Dendritic cell treated with granulocyte-macrophage colony-stimulating factor and Interleukin-4, amounts not matched to agents 40 ng/mL and 50 ng/mL, for 4 days (primary cell): ENCODE measurements around the gene CDK13.

Experiments used
- H3K27ac Mint-ChIP-seq: one replicate; pipeline ENCODE4 v1.8.0; 2022; ENCODE audit warnings: mild to moderate bottlenecking, mixed read lengths
- H3K27me3 Mint-ChIP-seq: one replicate; pipeline ENCODE4 v1.8.0; 2022; ENCODE audit warnings: mild to moderate bottlenecking, mixed read lengths
- H3K36me3 Mint-ChIP-seq: one replicate; pipeline ENCODE4 v1.8.0; 2022; ENCODE audit warnings: low read depth, mixed read lengths
- H3K4me1 Mint-ChIP-seq: one replicate; pipeline ENCODE4 v1.8.0; 2022; ENCODE audit warnings: low read depth, mixed read lengths
- H3K4me3 Mint-ChIP-seq: one replicate; pipeline ENCODE4 v1.8.0; 2022; ENCODE audit warnings: mild to moderate bottlenecking, moderate library complexity, mixed read lengths
- H3K9me3 Mint-ChIP-seq: one replicate; pipeline ENCODE4 v1.8.0; 2022; ENCODE audit warnings: mixed read lengths
- intact Hi-C: fragments of 100-400 bp; cut with micrococcal nuclease; formaldehyde crosslinking; loops from one replicate; pipeline ENCODE4 v1.15.0; 2022

CDK13 gene

DNA sequence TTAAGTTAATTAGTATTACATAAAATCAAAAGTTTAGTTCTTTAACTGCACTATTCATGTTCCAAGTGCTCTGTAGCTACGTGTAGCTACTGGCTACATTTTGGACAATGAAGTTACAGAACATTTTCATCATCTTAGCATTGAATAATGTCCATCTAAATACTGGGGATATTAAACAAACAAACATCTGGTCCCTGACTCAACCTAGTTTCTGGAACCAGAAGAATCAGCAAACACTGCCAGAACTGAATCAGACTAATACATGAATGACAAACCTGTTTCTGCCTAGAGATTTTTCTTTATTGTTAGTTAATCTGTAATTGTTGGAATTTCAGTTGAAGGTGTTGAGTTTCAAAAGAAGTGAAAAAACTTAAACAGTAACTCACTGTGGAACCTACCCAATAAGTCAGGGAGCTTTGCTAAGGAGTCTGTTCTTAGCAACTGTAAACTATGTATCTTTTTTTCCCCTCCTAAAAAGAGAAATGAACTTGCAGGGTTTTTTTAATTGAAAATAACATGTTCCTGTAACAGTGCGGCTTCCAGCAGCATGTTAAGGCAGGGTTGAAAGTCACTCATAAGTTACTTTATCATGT is 58.3 kb downstream of the CDK13 start:
- Mint-ChIP-seq H3K4me3 (no peak overlapping the region), H3K27ac (no peak overlapping the region), H3K27me3 (no peaks in the 10 kb centered on the region), H3K9me3 (no peaks in the 10 kb centered on the region), H3K36me3 (peaks cover 50% of the 10 kb centered on the region), H3K4me1 (peaks cover 18% of the 10 kb centered on the region)
- intact Hi-C loops: no loop called here

DNA sequence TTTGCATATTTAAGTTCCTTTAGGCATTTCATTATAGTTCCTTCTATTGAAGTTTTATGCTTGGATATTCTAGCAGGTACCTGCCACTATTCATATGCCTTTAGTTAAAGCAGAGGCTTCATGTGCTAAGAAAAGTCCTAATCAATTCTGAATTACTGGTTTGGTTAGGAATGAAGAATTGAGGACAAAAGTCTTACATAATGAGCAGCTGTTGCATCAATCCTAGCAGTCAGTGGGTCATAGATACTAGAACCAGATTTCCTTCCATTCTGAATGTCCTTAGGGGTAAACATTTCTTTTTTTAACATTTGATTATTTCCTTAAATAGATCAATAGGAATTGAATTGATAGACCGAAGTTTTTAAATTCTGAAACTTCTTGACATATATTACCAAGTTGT is 59.2 kb downstream of the CDK13 start:
- Mint-ChIP-seq H3K4me3 (no peak overlapping the region), H3K27me3 (no peaks in the 10 kb centered on the region), H3K9me3 (no peaks in the 10 kb centered on the region), H3K4me1 (peaks cover 17% of the 10 kb centered on the region), H3K36me3 (peaks cover 49% of the 10 kb centered on the region), H3K27ac (no peak overlapping the region)
- intact Hi-C loops: no loop called here

DNA sequence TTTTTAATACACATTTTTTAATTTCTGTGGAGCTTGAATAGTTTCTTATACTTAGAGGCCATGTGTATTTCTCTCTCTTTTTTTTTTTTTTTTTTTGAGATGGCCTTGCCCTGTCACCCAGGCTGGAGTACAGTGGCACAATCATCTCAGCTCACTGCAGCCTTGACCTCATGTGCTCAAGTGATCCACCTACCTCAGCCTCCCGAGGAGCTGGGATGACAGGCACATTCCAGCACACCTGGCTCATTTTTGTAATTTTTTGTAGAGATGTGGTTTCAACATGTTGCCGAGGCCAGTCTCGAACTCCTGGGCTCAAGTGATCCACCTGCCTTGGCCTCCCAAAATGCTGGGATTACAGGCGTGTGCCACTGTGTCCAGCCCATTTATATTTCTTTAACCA is 64.3 kb downstream of the CDK13 start:
- Mint-ChIP-seq H3K9me3 (no peaks in the 10 kb centered on the region), H3K27ac (no peak overlapping the region), H3K4me3 (no peak overlapping the region), H3K27me3 (no peaks in the 10 kb centered on the region), H3K36me3 (peaks cover 41% of the 10 kb centered on the region), H3K4me1 (peaks cover 31% of the 10 kb centered on the region)
- intact Hi-C loops: no loop called here

GRCh38 chr7:40015790-40016296 is 65.8 kb downstream of the CDK13 start:
- Mint-ChIP-seq H3K36me3 (peaks cover 37% of the 10 kb centered on the region), H3K9me3 (no peaks in the 10 kb centered on the region), H3K27ac (no peak overlapping the region), H3K4me1 (peaks cover 31% of the 10 kb centered on the region), H3K27me3 (no peaks in the 10 kb centered on the region), H3K4me3 (no peak overlapping the region)
- intact Hi-C loops: no loop called here

DNA sequence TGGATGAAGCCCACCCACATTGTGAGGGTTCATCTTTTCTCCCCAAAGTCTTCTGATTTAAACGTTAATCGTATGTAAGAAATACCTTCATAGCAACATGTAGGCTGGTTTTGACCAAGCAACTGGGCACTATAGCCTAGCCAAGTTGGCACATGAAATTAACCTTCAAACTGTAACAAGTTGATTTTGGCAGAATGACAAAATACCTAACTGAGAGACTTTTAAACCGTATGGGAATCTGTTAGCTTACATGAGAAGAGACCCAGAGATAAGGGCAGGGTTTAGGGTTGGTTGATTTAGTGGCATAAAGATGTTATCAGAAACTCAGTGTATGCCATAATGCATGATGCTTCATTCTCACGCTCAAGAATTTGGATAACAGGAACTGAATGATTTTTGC is 69.5 kb downstream of the CDK13 start:
- H3K9me3 Mint-ChIP-seq: no peaks in the 10 kb centered on the region
- peaks cover 40% of the 10 kb centered on the region for H3K36me3 Mint-ChIP-seq
- peaks cover 20% of the 10 kb centered on the region for H3K4me1 Mint-ChIP-seq
- no peaks in the 10 kb centered on the region for H3K27me3 Mint-ChIP-seq
- intact Hi-C loops: no loop called here
- H3K4me3 Mint-ChIP-seq: no peak overlapping the region
- H3K27ac Mint-ChIP-seq: no peak overlapping the region

- no peak overlapping the region for H3K27ac Mint-ChIP-seq
- peaks cover 6% of the 10 kb centered on the region for H3K4me1 Mint-ChIP-seq
- no peak overlapping the region for H3K4me3 Mint-ChIP-seq
- no peaks in the 10 kb centered on the region for H3K27me3 Mint-ChIP-seq
- intact Hi-C loops: no loop called here
- no peaks in the 10 kb centered on the region for H3K9me3 Mint-ChIP-seq
- peaks cover 51% of the 10 kb centered on the region for H3K36me3 Mint-ChIP-seq
These were observed 74.0 kb downstream of the CDK13 start for GRCh38 chr7:40024048-40024447.

GRCh38 chr7:40024841-40025240 is 74.8 kb downstream of the CDK13 start:
- H3K27me3 Mint-ChIP-seq: no peaks in the 10 kb centered on the region
- peaks cover 6% of the 10 kb centered on the region for H3K4me1 Mint-ChIP-seq
- no peak overlapping the region for H3K4me3 Mint-ChIP-seq
- intact Hi-C loops: no loop called here
- no peaks in the 10 kb centered on the region for H3K9me3 Mint-ChIP-seq
- H3K27ac Mint-ChIP-seq: no peak overlapping the region
- peaks cover 57% of the 10 kb centered on the region for H3K36me3 Mint-ChIP-seq

DNA sequence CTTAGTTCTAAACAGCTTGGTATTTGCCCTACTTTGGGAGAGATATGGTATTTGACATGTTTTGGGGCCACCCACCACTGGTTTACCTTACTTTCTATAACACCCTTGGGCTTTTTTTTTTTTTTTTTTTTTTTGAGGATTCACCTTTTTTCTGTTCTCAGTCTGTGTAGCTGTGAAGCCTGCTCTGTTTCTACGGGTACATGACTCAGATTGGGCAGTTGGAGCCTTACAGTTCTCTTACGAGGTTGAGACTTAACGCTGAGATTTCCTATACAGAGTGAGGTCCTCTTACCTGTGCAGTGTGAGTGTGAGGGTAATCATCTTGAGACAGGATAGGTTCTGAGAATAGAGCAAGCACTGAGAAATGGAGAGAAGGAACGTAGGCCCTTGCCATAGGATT is 77.5 kb downstream of the CDK13 start:
- no peaks in the 10 kb centered on the region for H3K9me3 Mint-ChIP-seq
- no peaks in the 10 kb centered on the region for H3K27me3 Mint-ChIP-seq
- H3K27ac Mint-ChIP-seq: no peak overlapping the region
- H3K4me3 Mint-ChIP-seq: no peak overlapping the region
- peaks cover 6% of the 10 kb centered on the region for H3K4me1 Mint-ChIP-seq
- peaks cover 74% of the 10 kb centered on the region for H3K36me3 Mint-ChIP-seq
- intact Hi-C loops: no loop called here

- H3K27me3 Mint-ChIP-seq: no peaks in the 10 kb centered on the region
- intact Hi-C loops: no loop called here
- peaks cover 7% of the 10 kb centered on the region for H3K4me1 Mint-ChIP-seq
- H3K27ac Mint-ChIP-seq: no peak overlapping the region
- peaks cover 42% of the 10 kb centered on the region for H3K36me3 Mint-ChIP-seq
- H3K4me3 Mint-ChIP-seq: no peak overlapping the region
- no peaks in the 10 kb centered on the region for H3K9me3 Mint-ChIP-seq
These were observed 83.8 kb downstream of the CDK13 start for GRCh38 chr7:40033826-40034225.

- Mint-ChIP-seq H3K9me3 (no peaks in the 10 kb centered on the region), H3K4me1 (no peaks in the 10 kb centered on the region), H3K4me3 (no peak overlapping the region), H3K27me3 (no peaks in the 10 kb centered on the region), H3K36me3 (peaks cover 33% of the 10 kb centered on the region), H3K27ac (no peak overlapping the region)
- intact Hi-C loops: no loop called here
These were observed 91.4 kb downstream of the CDK13 start for GRCh38 chr7:40041456-40041855.

GRCh38 chr7:40043164-40043563 is 93.1 kb downstream of the CDK13 start:
- Mint-ChIP-seq H3K4me1 (no peaks in the 10 kb centered on the region), H3K27me3 (no peaks in the 10 kb centered on the region), H3K9me3 (no peaks in the 10 kb centered on the region), H3K36me3 (peaks cover 33% of the 10 kb centered on the region), H3K27ac (no peak overlapping the region), H3K4me3 (no peak overlapping the region)
- intact Hi-C loops: no loop called here

DNA sequence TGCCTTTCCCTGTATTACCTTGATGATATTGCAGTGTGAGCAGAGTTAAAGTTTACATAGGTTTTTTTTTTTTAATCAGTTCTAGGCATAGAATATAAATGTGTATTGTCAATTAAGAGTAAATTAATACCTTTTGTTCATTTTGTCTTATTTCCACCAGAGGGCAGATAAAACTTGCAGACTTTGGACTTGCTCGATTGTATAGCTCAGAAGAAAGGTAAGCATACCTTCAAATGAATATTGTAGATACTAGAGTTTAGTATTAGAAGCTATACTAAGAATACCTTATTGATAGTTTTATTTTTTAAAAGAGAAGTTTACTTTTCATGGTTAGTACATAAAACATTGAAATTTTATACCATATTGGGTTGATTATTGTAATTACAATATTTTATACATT is 97.6 kb downstream of the CDK13 start:
- Mint-ChIP-seq H3K36me3 (peaks cover 38% of the 10 kb centered on the region), H3K4me1 (no peaks in the 10 kb centered on the region), H3K9me3 (no peaks in the 10 kb centered on the region), H3K4me3 (no peak overlapping the region), H3K27ac (no peak overlapping the region), H3K27me3 (no peaks in the 10 kb centered on the region)
- intact Hi-C loops: no loop called here

GRCh38 chr7:40057292-40057691 is 107.2 kb downstream of the CDK13 start:
- Mint-ChIP-seq H3K4me1 (peaks cover 10% of the 10 kb centered on the region), H3K27ac (no peak overlapping the region), H3K9me3 (no peaks in the 10 kb centered on the region), H3K36me3 (peaks cover 64% of the 10 kb centered on the region), H3K4me3 (no peak overlapping the region), H3K27me3 (no peaks in the 10 kb centered on the region)
- intact Hi-C loops: no loop called here

GRCh38 chr7:40058026-40058425 is 108.0 kb downstream of the CDK13 start:
- no peaks in the 10 kb centered on the region for H3K27me3 Mint-ChIP-seq

GRCh38 chr7:40058636-40059035 is 108.6 kb downstream of the CDK13 start:
- Mint-ChIP-seq H3K27me3 (no peaks in the 10 kb centered on the region), H3K27ac (no peak overlapping the region)
- intact Hi-C loops: no loop called here

More at GRCh38 chr7:40058026-40058425, 108.0 kb downstream of the CDK13 start:
- peaks cover 10% of the 10 kb centered on the region for H3K4me1 Mint-ChIP-seq
- H3K4me3 Mint-ChIP-seq: no peak overlapping the region
- H3K27ac Mint-ChIP-seq: no peak overlapping the region
- no peaks in the 10 kb centered on the region for H3K9me3 Mint-ChIP-seq
- intact Hi-C loops: no loop called here
- peaks cover 70% of the 10 kb centered on the region for H3K36me3 Mint-ChIP-seq

More at GRCh38 chr7:40058636-40059035, 108.6 kb downstream of the CDK13 start:
- Mint-ChIP-seq H3K4me3 (no peak overlapping the region), H3K36me3 (peaks cover 70% of the 10 kb centered on the region), H3K9me3 (no peaks in the 10 kb centered on the region), H3K4me1 (peaks cover 10% of the 10 kb centered on the region)
